ENCODE results near the gene PLA2G2F. TPM values are rescaled to one million over a fixed set of nuclear protein-coding genes. Genes with fewer than 3 reads are reported as not detected.

PLA2G2F gene
- total RNA-seq, 4 donors from 2014 or later: not detected

GRCh38 chr1:20119347-20119746, 19.8 kb upstream of the PLA2G2F start, which contains the start of gene PLA2G2D:
Gene PLA2G2D, minus strand, starts transcription at chr1:20119536. Its CDS starts 38 bp downstream, at chr1:20119498.
- no peak for DNase-seq
- Histone ChIP-seq H3K4me3 (replicated peaks in 1 of 3) (no peak within 1 kb of the TSS), H3K27me3 (no peaks in the 10 kb centered on the region), H3K27ac (no peak within 1 kb of the TSS), H3K4me1 (no peaks in the 10 kb centered on the region), H3K9me3 (no peaks in the 10 kb centered on the region), H3K36me3 (no peaks in the 10 kb centered on the region)
- 92 to 100% methylated on average over 2 of the region's 2 CpGs for WGBS, 2 donors
- intact Hi-C loops (cut with DNase I): no loop called here
- TF ChIP-seq POLR2A (IDR thresholded peaks at IDR 0.05): no peak
- no peak for TF ChIP-seq CTCF (IDR thresholded peaks at IDR 0.05)

- no peaks in the 10 kb centered on the region for H3K36me3 ChIP-seq
- H3K4me1 ChIP-seq: no peaks in the 10 kb centered on the region
- H3K9me3 ChIP-seq: no peaks in the 10 kb centered on the region
- no peak for TF ChIP-seq POLR2A (IDR thresholded peaks at IDR 0.05)
- no peak for TF ChIP-seq CTCF (IDR thresholded peaks at IDR 0.05)
- no peak for DNase-seq
- no peak overlapping the region for H3K27ac ChIP-seq
- no peaks in the 10 kb centered on the region for H3K27me3 ChIP-seq
- H3K4me3 ChIP-seq (replicated peaks in 1 of 3): no peak overlapping the region
- intact Hi-C loops (cut with DNase I): no loop called here
- 91 to 96% methylated on average over 4 of the region's 4 CpGs for WGBS, 2 donors
Measured at GRCh38 chr1:20120796-20121195, 18.3 kb upstream of the PLA2G2F start.

GRCh38 chr1:20123722-20124455, 15.2 kb upstream of the PLA2G2F start:
- no peak overlapping the region for H3K27ac ChIP-seq
- WGBS, 2 donors: 60 to 67% methylated on average over 10 of the region's 10 CpGs

GRCh38 chr1:20124456-20125057, 14.6 kb upstream of the PLA2G2F start:
- Histone ChIP-seq H3K4me1 (no peaks in the 10 kb centered on the region), H3K27ac (no peak overlapping the region), H3K36me3 (no peaks in the 10 kb centered on the region), H3K9me3 (no peaks in the 10 kb centered on the region), H3K4me3 (replicated peaks in 1 of 3) (no peak overlapping the region), H3K27me3 (no peaks in the 10 kb centered on the region)
- WGBS, 2 donors: 75 to 78% methylated on average over 7 of the region's 7 CpGs
- DNase-seq: no peak
- intact Hi-C loops (cut with DNase I): no loop called here
- no peak for TF ChIP-seq CTCF (IDR thresholded peaks at IDR 0.05)
- TF ChIP-seq POLR2A (IDR thresholded peaks at IDR 0.05): no peak

More at GRCh38 chr1:20123722-20124455, 15.2 kb upstream of the PLA2G2F start:
- no peaks in the 10 kb centered on the region for H3K4me1 ChIP-seq
- TF ChIP-seq POLR2A (IDR thresholded peaks at IDR 0.05) (no peak), CTCF (IDR thresholded peaks at IDR 0.05) (no peak)
- H3K9me3 ChIP-seq: no peaks in the 10 kb centered on the region
- no peak overlapping the region for H3K4me3 ChIP-seq (replicated peaks in 1 of 3)
- DNase-seq: no peak
- intact Hi-C loops (cut with DNase I): no loop called here
- no peaks in the 10 kb centered on the region for H3K36me3 ChIP-seq
- no peaks in the 10 kb centered on the region for H3K27me3 ChIP-seq

- no peak for DNase-seq
- intact Hi-C loops (cut with DNase I): no loop called here
- Histone ChIP-seq H3K4me1 (no peaks in the 10 kb centered on the region), H3K27me3 (no peaks in the 10 kb centered on the region), H3K36me3 (no peaks in the 10 kb centered on the region), H3K27ac (no peak overlapping the region), H3K9me3 (no peaks in the 10 kb centered on the region), H3K4me3 (replicated peaks in 1 of 3) (no peak overlapping the region)
- 80 to 84% methylated on average over 10 of the region's 10 CpGs for WGBS, 2 donors
- TF ChIP-seq CTCF (IDR thresholded peaks at IDR 0.05) (no peak), POLR2A (IDR thresholded peaks at IDR 0.05) (no peak)
Measured at GRCh38 chr1:20125100-20125499, 14.0 kb upstream of the PLA2G2F start.
